Endothelial cell of umbilical vein (primary cell): ENCODE data around the gene HES3. TPM values are rescaled to one million over a fixed set of nuclear protein-coding genes. Genes with fewer than 3 reads are reported as not detected.
A peak's percentile ranks its signal among the peaks of the same experiment; 100 is the strongest.

Experiments used
- BruUV-seq: library from RNA; stranded (reverse); fragments of 400-500 nt; replicated peaks from 2 replicates; lab custom pipeline; 2021; lab: Mats Ljungman, UMichigan
- CTCF ChIA-PET: fragments of 300-600, 350-600 bp; sonication (Branson Sonifier 250); formaldehyde crosslinking; loops from one replicate; lab custom pipeline; 2021; ENCODE audit warnings: antibody characterized with exemption, inconsistent platforms; lab: Charles Lee
- POLR2A ChIA-PET: fragments of 300-600, 350-600 bp; sonication (Branson Sonifier 250); formaldehyde crosslinking; loops from one replicate; lab custom pipeline; 2021; ENCODE audit warnings: antibody characterized with exemption, inconsistent platforms; lab: Charles Lee
- DNase-seq: peaks from one replicate; pipeline ENCODE4 v3.0.0-alpha.2; 2011; ENCODE audit warnings: low read depth, low spot score
- FAIRE-seq: peaks from 2 replicates; lab custom pipeline; 2011; peaks lifted over from hg19 to GRCh38; lab: Jason Lieb, UNC
- H2AFZ ChIP-seq: 2 replicates; pipeline ENCODE4 v1.6.0; 2012; ENCODE audit warnings: low read depth, low read length, control low read depth, inconsistent platforms
- H3K27ac ChIP-seq: 2 replicates; pipeline ENCODE4 v1.5.1; 2011; ENCODE audit warnings: low read depth, mild to moderate bottlenecking, control low read depth, low read length, moderate library complexity; ENCODE audit not compliant: insufficient read depth
- H3K27me3 ChIP-seq, 2 experiments: 2 replicates each; pipeline versions ENCODE4 v1.6.0 to v1.6.1; 2011; ENCODE audit warnings: low read length in 2 of 2, mixed read lengths in 1 of 2; ENCODE audit not compliant: control insufficient read depth in 2 of 2, insufficient read depth in 2 of 2
- H3K36me3 ChIP-seq, 2 experiments: 2 replicates in 1 of 2; 3 replicates in 1 of 2; pipeline ENCODE4 v1.5.1; 2011; ENCODE audit warnings: low read length in 2 of 2, mild to moderate bottlenecking in 1 of 2, moderate library complexity in 1 of 2; ENCODE audit not compliant: control insufficient read depth in 2 of 2, insufficient read depth in 2 of 2; ENCODE audit errors: extremely low read depth in 1 of 2
- H3K4me1 ChIP-seq: 3 replicates; pipeline ENCODE4 v1.5.1; 2011; ENCODE audit warnings: mild to moderate bottlenecking, low read length; ENCODE audit not compliant: control insufficient read depth, insufficient read depth; ENCODE audit errors: extremely low read depth
- H3K4me2 ChIP-seq: 2 replicates; pipeline ENCODE4 v1.6.1; 2011; ENCODE audit warnings: low read length, control low read depth, mixed read lengths; ENCODE audit not compliant: insufficient read depth
- H3K4me3 ChIP-seq, 3 experiments: fragments of 200-600 bp in 1 of 3; sonication (generic), shearing (Covaris generic) in 1 of 3; replicated peaks in 1 of 3; 2 replicates each; pipeline ENCODE4 v1.5.1; 2011 to 2016; ENCODE audit warnings: control low read depth in 3 of 3, low read length in 3 of 3, mild to moderate bottlenecking in 2 of 3, inconsistent platforms in 1 of 3, low read depth in 1 of 3, moderate library complexity in 1 of 3; ENCODE audit not compliant: insufficient read depth in 1 of 3
- H3K79me2 ChIP-seq: 2 replicates; pipeline ENCODE4 v1.6.0; 2012; ENCODE audit warnings: low read length, inconsistent platforms; ENCODE audit not compliant: control insufficient read depth, insufficient read depth
- H3K9ac ChIP-seq: replicated peaks from 2 replicates; pipeline ENCODE3; 2011; ENCODE audit warnings: low read length, control low read depth; ENCODE audit not compliant: insufficient read depth; ENCODE audit errors: extremely low read depth
- H3K9me1 ChIP-seq: replicated peaks from 3 replicates; pipeline ENCODE4 v1.6.0; 2011; ENCODE audit warnings: mild to moderate bottlenecking, low read length; ENCODE audit not compliant: control insufficient read depth, insufficient read depth; ENCODE audit errors: extremely low read depth
- H3K9me3 ChIP-seq: replicated peaks from 2 replicates; pipeline ENCODE4 v1.5.1; 2012; ENCODE audit warnings: low read length, inconsistent platforms; ENCODE audit not compliant: control insufficient read depth, insufficient read depth
- H4K20me1 ChIP-seq: replicated peaks from 2 replicates; pipeline ENCODE3; 2011; ENCODE audit warnings: mild to moderate bottlenecking, low read length; ENCODE audit not compliant: control insufficient read depth, insufficient read depth; ENCODE audit errors: extremely low read depth
- CTCF ChIP-seq, 2 donors: IDR thresholded peaks; 1 replicate in 1 of 2; 2 replicates in 1 of 2; pipeline ENCODE4 v1.5.1; 2011; ENCODE audit warnings: low read length in 2 of 2, mild to moderate bottlenecking in 2 of 2, moderate library complexity in 2 of 2, control low read depth in 1 of 2, inconsistent platforms in 1 of 2, low read depth in 1 of 2; ENCODE audit not compliant: insufficient read depth in 1 of 2; ENCODE audit errors: extremely low read depth in 1 of 2
- EZH2 ChIP-seq: IDR thresholded peaks from 2 replicates; pipeline ENCODE4 v1.6.1; 2012; ENCODE audit warnings: borderline replicate concordance, low read depth, mild to moderate bottlenecking, moderate library complexity, low read length, inconsistent platforms; ENCODE audit not compliant: severe bottlenecking
- FOS ChIP-seq: IDR thresholded peaks from 2 replicates; pipeline ENCODE4 v1.6.1; 2011; ENCODE audit warnings: mild to moderate bottlenecking, low read length, moderate library complexity, borderline replicate concordance; ENCODE audit not compliant: insufficient read depth
- GATA2 ChIP-seq: IDR thresholded peaks from 2 replicates; pipeline ENCODE4 v1.7.0; 2011; ENCODE audit warnings: low read depth, mild to moderate bottlenecking, moderate library complexity, mixed read lengths, low read length; ENCODE audit not compliant: insufficient read length, insufficient read depth
- JUN ChIP-seq: IDR thresholded peaks from 2 replicates; pipeline ENCODE4 v1.6.1; 2011; ENCODE audit warnings: borderline replicate concordance, low read depth; ENCODE audit not compliant: insufficient read length, insufficient read depth
- MAX ChIP-seq: IDR thresholded peaks from 2 replicates; pipeline ENCODE4 v1.6.1; 2011; ENCODE audit not compliant: insufficient read depth, insufficient read length
- MYC ChIP-seq: IDR thresholded peaks from one replicate; pipeline ENCODE4 v1.6.1; 2011; ENCODE audit warnings: mild to moderate bottlenecking, low read depth, low read length
- POLR2A ChIP-seq: IDR thresholded peaks from 2 replicates; pipeline ENCODE4 v1.6.1; 2012; ENCODE audit warnings: low read depth, mild to moderate bottlenecking, control low read depth, low read length
- POLR2AphosphoS5 ChIP-seq: IDR thresholded peaks from 2 replicates; pipeline ENCODE4 v1.6.1; 2012; ENCODE audit warnings: low read depth, mild to moderate bottlenecking, control low read depth, low read length, moderate library complexity; ENCODE audit not compliant: insufficient read depth
- dilution Hi-C: fragments of 300-500 bp; cut with MboI; formaldehyde crosslinking; loops from one replicate; pipeline ENCODE4 v1.15.0; 2019; ENCODE audit warnings: low sequenced_read_pairs; ENCODE audit not compliant: extremely low pct_ligation_motif_present
- intact Hi-C: fragments of 100-400 bp; cut with micrococcal nuclease; formaldehyde crosslinking; loops from one replicate; pipeline ENCODE4 v1.10.0; 2022
- polyA plus RNA-seq, 4 experiments: library from polyadenylated mRNA; depleted of rRNA in 3 of 4; stranded (reverse) in 3 of 4; unstranded in 1 of 4; fragments of >200 nt; gene quantifications; 2 replicates each; pipeline versions ENCODE4 v1.2.1 to v1.2.3, GENCODE V29; 2011 to 2012; ENCODE audit warnings: missing spikeins in 1 of 4
- total RNA-seq: library from RNA; stranded (reverse); gene quantifications from 2 replicates; pipeline ENCODE4 v1.2.3, GENCODE V29; 2021

The HES3 gene
- total and polyA plus RNA-seq, 2 donors (not counting 3 experiments of a cell fraction or from before 2014, with no cell fraction given): not detected

DNA sequence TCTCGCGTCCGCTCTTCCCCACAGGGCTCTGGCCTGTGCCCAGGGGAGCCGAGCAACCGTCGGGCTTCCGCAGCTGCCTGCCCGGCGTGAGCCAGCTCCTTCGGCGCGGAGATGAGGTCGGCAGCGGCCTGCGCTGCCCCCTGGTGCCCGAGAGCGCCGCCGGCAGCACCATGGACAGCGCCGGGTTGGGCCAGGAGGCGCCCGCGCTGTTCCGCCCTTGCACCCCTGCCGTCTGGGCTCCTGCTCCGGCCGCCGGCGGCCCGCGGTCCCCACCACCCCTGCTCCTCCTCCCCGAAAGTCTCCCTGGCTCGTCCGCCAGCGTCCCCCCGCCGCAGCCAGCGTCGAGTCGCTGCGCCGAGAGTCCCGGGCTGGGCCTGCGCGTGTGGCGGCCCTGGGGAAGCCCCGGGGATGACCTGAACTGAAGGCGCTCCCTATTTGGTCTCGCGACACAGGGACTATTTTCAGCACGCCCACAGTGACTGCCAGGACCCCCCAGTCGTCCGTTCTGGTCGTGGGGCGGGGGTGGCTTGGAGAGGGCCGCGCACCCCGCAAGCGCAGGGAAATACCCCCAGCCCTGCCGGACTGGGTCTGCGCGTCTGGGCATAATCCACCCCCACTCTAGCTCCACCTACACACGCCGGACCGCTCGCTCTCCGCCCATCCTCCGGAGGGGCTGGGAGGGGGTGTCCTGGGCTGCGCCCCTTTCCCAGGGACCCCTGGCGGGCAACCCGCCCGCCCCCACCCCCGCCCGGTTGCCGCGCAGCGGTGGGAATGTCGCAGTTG is 1.3 kb downstream of the HES3 start:
- H4K20me1 ChIP-seq: no peaks in the 10 kb centered on the region
- no peak for TF ChIP-seq MAX
- TF ChIP-seq POLR2A: no peak
- TF ChIP-seq GATA2: no peak
- peak; percentile 55 for TF ChIP-seq POLR2AphosphoS5
- TF ChIP-seq FOS: no peak
- no peak for TF ChIP-seq JUN
- peak; percentile 85 to 95 for TF ChIP-seq CTCF (IDR thresholded peaks at IDR 0.05; ENCODE audit: extremely low read depth in 1 of 2, insufficient read depth in 1 of 2, low read depth in 1 of 2, low read length in 2 of 2)
- TF ChIP-seq EZH2: no peak
- TF ChIP-seq MYC: no peak
- BruUV-seq: no TSS peak
- H3K9me3 ChIP-seq: no peaks in the 10 kb centered on the region
- no peak overlapping the region for H3K9ac ChIP-seq
- H3K9me1 ChIP-seq: no peaks in the 10 kb centered on the region
- peaks cover 33 to 50% of the 10 kb centered on the region in 2 experiments for H3K27me3 ChIP-seq
- ChIA-PET POLR2A (interaction anchor here (0.6 to 1.1 kb wide), 2 partner anchors 38 to 40 kb away, joined by 3 to 6 read pairs; no protein-coding TSS in a partner anchor), CTCF (interaction anchor here (0.6 to 7.8 kb wide), 73 partner anchors 10 to 401 kb away, joined by 3 to 208 read pairs (median 5); partner anchors contain the start of genes ACOT7, GPR153, ICMT and PLEKHG5)
- dilution Hi-C loops (no loop called here), intact Hi-C loops (loop anchor here (1.0 kb wide), 5 partner anchors 40 to 204 kb away; no protein-coding TSS in a partner anchor)
- peak overlapping the region; percentile 61 for H2AFZ ChIP-seq
- H3K27ac ChIP-seq: no peak overlapping the region
- no peaks in the 10 kb centered on the region for H3K79me2 ChIP-seq
- H3K4me2 ChIP-seq: peak overlapping the region; percentile 47
- peak; percentile 66 for DNase-seq
- H3K4me3 ChIP-seq: peak overlapping the region; percentile 5 to 28 (median 15)
- peak; percentile 81 for FAIRE-seq
- H3K36me3 ChIP-seq: no peaks in the 10 kb centered on the region
- H3K4me1 ChIP-seq: peaks cover 5% of the 10 kb centered on the region
